MCF 10A (cell line): Measurements from ENCODE around the gene BAHCC1. TPM values are rescaled to one million over a fixed set of nuclear protein-coding genes. Genes with fewer than 3 reads are reported as not detected.
A peak's percentile ranks its signal among the peaks of the same experiment; 100 is the strongest.

Source experiments
- BruUV-seq: library from RNA; stranded (reverse); fragments of 400-500 nt; replicated peaks from 2 replicates; lab custom pipeline; 2021; lab: Mats Ljungman, UMichigan
- CTCF ChIA-PET: fragments of 300-600 bp; sonication (Branson Sonifier 250); formaldehyde crosslinking; extraction: SDS; loops from one replicate; lab custom pipeline; 2021; ENCODE audit warnings: antibody characterized with exemption, inconsistent platforms; lab: Yijun Ruan, JAX
- POLR2A ChIA-PET: fragments of 300-600, 350-650 bp; sonication (Branson Sonifier 250); formaldehyde crosslinking; extraction: SDS; loops from one replicate; lab custom pipeline; 2020; ENCODE audit warnings: antibody characterized with exemption, inconsistent platforms; lab: Yijun Ruan, JAX
- DNase-seq: peaks from one replicate; pipeline ENCODE4 v3.0.0-alpha.2; 2018; ENCODE audit not compliant: unreplicated experiment
- H3K27ac Mint-ChIP-seq: one replicate; pipeline ENCODE4 v1.8.0; 2022; ENCODE audit warnings: mild to moderate bottlenecking, low read depth, mixed read lengths; ENCODE audit not compliant: unreplicated experiment
- H3K27me3 Mint-ChIP-seq: one replicate; pipeline ENCODE4 v1.8.0; 2022; ENCODE audit warnings: mixed read lengths; ENCODE audit not compliant: insufficient read depth, unreplicated experiment
- H3K36me3 Mint-ChIP-seq: one replicate; pipeline ENCODE4 v1.8.0; 2022; ENCODE audit warnings: mild to moderate bottlenecking, moderate library complexity, mixed read lengths; ENCODE audit not compliant: insufficient read depth, unreplicated experiment
- H3K4me1 Mint-ChIP-seq: one replicate; pipeline ENCODE4 v1.8.0; 2022; ENCODE audit warnings: mixed read lengths; ENCODE audit not compliant: insufficient read depth, unreplicated experiment
- H3K4me3 Mint-ChIP-seq: one replicate; pipeline ENCODE4 v1.8.0; 2022; ENCODE audit warnings: mild to moderate bottlenecking, moderate library complexity, mixed read lengths; ENCODE audit not compliant: unreplicated experiment
- H3K9me3 Mint-ChIP-seq: one replicate; pipeline ENCODE4 v1.8.0; 2022; ENCODE audit warnings: mixed read lengths; ENCODE audit not compliant: unreplicated experiment
- intact Hi-C: fragments of 100-400 bp; cut with micrococcal nuclease; formaldehyde crosslinking; loops from 2 replicates; pipeline ENCODE4 v1.14.1; 2022
- total RNA-seq: library from RNA; stranded (reverse); gene quantifications from 2 replicates; pipeline ENCODE4 v1.2.3, GENCODE V29; 2022
- TF ChIP-seq, protein P1 (sequence below): fragments of 200-600 bp; IDR thresholded peaks from one replicate; pipeline ENCODE4 v1.8.0; 2022; ENCODE audit warnings: antibody characterized with exemption, mild to moderate bottlenecking; ENCODE audit not compliant: unreplicated experiment

BAHCC1 gene
- total RNA-seq, 1 experiment from 2014 or later, result 7.4 TPM

DNA sequence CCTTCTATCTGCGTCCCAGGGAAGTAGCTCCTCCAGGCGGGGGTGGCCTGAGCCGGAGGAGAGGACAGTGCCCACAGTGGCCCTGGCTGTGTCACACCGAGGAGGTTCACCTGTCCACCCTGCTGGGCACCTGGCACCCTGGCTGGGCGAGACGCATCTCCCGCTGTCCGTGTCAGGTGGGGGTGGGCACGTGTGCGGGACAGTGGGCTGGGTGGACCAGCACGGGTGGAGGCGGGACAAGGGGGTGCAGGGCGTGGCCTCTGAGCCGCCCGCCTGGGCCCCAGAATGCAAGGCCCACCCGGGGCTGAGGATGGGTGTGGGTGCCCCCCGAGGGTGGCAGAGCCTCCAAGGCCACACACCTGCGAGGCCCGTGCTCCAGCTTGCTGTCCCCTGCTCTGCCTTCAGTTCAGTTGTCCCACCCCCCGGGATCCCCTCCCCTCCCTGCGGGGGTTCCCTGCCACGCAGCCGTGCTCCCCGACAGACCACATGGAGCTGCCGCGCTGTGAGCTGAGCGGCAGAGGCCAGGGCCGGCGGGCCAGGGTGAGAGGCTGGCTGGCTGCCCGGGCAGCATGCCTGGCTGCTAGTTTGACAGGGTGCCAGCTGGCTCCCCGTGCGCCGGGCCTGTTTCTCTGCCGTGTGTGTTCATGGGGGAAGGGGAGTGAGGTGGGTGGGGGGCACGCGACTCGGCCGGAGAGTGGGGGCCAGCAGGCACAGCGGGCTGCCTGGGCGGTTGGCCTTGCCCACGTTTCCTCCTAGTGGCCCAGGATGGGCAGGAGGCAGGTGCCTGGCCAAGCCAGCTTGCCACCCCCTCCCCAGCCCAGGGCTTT is 33.9 kb downstream of the BAHCC1 start:
- Mint-ChIP-seq H3K36me3 (no peaks in the 10 kb centered on the region), H3K4me1 (no peaks in the 10 kb centered on the region), H3K27me3 (no peaks in the 10 kb centered on the region), H3K9me3 (no peaks in the 10 kb centered on the region), H3K27ac (no peak overlapping the region), H3K4me3 (peak overlapping the region; percentile 10)
- intact Hi-C loops, result no loop called here
- CTCF ChIA-PET, result no interaction called here
- POLR2A ChIA-PET, result interaction anchor here (0.6 to 1.7 kb wide), 8 partner anchors 10 to 651 kb away, joined by 3 to 8 read pairs (median 4); partner anchors contain the start of genes NDUFAF8 and TEPSIN
- TF ChIP-seq, protein P1, sequence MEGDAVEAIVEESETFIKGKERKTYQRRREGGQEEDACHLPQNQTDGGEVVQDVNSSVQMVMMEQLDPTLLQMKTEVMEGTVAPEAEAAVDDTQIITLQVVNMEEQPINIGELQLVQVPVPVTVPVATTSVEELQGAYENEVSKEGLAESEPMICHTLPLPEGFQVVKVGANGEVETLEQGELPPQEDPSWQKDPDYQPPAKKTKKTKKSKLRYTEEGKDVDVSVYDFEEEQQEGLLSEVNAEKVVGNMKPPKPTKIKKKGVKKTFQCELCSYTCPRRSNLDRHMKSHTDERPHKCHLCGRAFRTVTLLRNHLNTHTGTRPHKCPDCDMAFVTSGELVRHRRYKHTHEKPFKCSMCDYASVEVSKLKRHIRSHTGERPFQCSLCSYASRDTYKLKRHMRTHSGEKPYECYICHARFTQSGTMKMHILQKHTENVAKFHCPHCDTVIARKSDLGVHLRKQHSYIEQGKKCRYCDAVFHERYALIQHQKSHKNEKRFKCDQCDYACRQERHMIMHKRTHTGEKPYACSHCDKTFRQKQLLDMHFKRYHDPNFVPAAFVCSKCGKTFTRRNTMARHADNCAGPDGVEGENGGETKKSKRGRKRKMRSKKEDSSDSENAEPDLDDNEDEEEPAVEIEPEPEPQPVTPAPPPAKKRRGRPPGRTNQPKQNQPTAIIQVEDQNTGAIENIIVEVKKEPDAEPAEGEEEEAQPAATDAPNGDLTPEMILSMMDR, result no peak
- BruUV-seq, result no TSS peak
- DNase-seq, result peak; percentile 86

DNA sequence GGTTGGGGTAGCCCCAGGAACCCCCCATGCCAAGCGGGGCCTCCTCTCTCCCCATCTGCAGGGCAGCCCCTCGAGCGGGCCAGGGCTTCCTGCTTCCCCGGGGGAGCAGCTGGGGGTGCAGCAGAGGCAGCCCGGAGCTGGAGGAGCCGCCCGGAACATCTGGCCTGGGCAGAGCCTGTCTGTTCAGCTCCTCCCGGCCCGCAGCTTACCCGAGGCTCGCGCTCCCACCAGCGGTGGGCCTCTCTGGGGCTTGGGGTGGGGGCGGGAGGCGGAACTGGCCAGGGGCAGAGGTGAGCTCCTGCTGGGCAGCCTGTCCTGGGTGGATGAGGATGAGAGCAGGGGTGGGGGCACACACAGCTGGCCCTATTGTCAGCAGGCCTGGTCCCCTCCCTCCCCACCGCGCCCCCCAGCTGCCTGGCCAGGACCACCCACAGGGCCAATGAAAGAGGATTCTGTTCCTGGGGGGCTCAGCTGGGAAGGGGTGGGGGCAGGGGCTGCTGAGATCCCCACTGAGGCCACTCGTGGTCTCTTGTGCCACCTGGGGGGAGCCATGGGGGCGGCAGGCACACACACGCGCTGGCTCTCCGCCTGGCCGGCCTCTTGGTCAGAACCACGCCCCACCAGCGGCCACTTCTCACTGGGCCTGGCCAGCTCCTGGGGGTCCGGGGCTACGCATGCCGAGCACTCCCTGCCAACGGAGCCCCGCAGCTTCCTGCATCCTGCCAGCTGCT is 34.7 kb downstream of the BAHCC1 start:
- Mint-ChIP-seq H3K4me1 (no peaks in the 10 kb centered on the region), H3K27me3 (no peaks in the 10 kb centered on the region), H3K27ac (no peak overlapping the region), H3K4me3 (no peak overlapping the region), H3K9me3 (no peaks in the 10 kb centered on the region), H3K36me3 (no peaks in the 10 kb centered on the region)
- intact Hi-C loops, result no loop called here
- no TSS peak for BruUV-seq
- peak; percentile 52 for DNase-seq
- ChIA-PET POLR2A (interaction anchor here (0.6 to 1.7 kb wide), 9 partner anchors 9 to 191 kb away, joined by 3 to 8 read pairs (median 3); partner anchors contain the start of genes NDUFAF8 and TEPSIN), CTCF (interaction anchor here (0.6 kb wide), 1 partner anchor 147 kb away, joined by 3 read pairs; no protein-coding TSS in a partner anchor)
- TF ChIP-seq, protein P1, result no peak

DNA sequence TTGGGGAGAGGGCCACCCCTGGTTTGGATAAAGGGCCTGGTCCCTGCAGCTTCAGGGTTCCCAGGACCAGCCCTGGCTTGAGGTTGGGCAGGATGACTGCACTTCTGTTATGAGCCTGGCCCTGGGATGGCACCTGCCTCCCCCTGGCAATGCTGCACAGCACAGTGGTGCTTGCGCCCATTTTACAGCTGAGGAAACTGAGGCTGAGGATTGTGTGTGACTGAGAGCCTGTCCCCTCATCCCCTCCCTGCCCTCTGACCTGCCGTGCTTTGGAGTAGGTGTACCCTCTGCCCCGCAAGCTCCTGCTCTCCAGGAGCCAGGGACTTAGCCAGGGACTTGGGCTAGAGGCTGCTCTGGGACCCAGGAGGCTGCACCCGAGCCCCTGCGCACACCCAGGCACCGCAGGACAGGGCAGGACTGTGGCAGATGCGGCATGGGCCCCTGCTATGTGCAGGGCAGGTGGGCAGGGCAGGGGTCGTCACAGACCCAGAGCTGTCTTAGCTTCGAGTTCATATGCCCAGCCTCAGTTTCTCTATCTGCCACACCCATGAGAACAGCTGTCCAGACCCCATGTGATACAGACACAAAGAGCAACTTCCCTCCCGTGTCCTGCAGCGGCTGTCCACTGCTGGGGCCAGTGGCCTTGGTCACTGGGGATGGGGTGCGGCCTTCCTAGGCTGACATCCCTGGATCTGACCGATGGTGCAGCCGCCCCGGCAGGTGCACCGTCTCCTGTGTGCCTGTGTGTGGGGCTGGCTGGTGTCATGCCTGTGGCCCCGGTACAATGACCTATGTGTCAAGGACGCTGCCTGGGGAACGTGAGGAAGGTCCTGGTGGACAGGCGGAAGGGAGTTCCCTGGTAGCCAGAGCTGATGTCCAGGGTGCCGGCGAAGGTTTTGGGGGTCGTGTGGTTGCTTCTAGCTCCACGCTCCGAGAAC is 36.6 kb downstream of the BAHCC1 start:
- CTCF ChIA-PET, result interaction anchor here (0.5 kb wide), 1 partner anchor 102 kb away, joined by 4 read pairs; no protein-coding TSS in a partner anchor

More for the DNA sequence above, 36.6 kb downstream of the BAHCC1 start:
- BruUV-seq, result no TSS peak
- no peaks in the 10 kb centered on the region for H3K4me1 Mint-ChIP-seq
- H3K27me3 Mint-ChIP-seq, result no peaks in the 10 kb centered on the region
- no peak overlapping the region for H3K27ac Mint-ChIP-seq
- intact Hi-C loops, result no loop called here
- H3K9me3 Mint-ChIP-seq, result no peaks in the 10 kb centered on the region
- TF ChIP-seq, protein P1, result no peak
- DNase-seq, result no peak
- H3K4me3 Mint-ChIP-seq, result no peak overlapping the region
- H3K36me3 Mint-ChIP-seq, result no peaks in the 10 kb centered on the region
- POLR2A ChIA-PET, result no interaction called here
